ENCODE data around the gene RTKN2.

DNA sequence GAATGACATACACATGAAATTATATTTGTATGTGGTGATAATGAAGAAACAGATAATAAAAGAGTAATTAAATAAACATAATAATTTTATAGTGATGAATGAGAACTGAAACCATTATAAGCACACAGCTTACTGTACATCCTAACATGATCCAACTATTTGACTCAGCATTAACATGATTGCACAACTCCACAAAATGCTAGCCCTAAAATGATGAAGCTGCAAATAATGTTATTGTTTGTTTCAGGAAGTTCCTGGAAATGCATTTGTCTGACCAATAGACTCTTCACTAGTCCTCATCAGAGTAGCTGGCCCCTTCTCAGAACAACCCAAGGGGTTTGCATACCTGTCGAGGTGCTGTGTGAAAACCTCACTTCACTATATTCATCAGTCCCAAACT lies 115.5 kb downstream of the RTKN2 start:
- TF ChIP-seq CTCF (IDR thresholded peaks at IDR 0.05; ENCODE audit: low read depth, low read length) (no peak), EZH2phosphoT487 (IDR thresholded peaks at IDR 0.05; ENCODE audit: low read depth) (no peak)
